ENCODE measurements around the gene CEP104. TPM values are rescaled to one million over a fixed set of nuclear protein-coding genes. Genes with fewer than 3 reads are reported as not detected.

Gene CEP104
- total and polyA plus RNA-seq, 2 donors (not counting 1 experiment from before 2014, with no cell fraction given), result 27.7 to 71.8 TPM

DNA sequence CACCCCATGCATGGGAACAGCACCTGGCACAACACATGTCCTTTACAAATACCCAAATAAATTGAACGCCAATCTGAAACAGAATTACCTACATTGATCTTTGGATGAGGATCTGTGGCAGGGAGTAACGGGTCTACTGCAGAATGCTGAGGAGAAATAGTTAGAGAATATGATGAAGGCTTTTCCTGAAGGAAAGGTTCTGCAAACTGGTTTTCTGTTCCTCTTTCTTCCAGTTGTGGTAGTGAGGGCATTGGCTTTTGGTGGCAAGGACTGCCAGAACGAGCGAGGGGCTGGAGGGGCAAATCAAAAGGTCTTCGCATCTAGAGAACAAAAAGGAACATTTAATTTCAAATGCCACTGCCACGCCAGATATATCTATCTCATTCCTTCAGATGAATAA is 19.8 kb downstream of the CEP104 start:
- CTCF ChIA-PET, result no interaction called here
- peak overlapping the region; percentile 15 for H3K27ac Mint-ChIP-seq
- H3K9me3 Mint-ChIP-seq (ENCODE audit: insufficient read depth), result peaks cover 3% of the 10 kb centered on the region
- Histone ChIP-seq H3K9ac (ENCODE audit: low read length) (no peak overlapping the region), H3K4me3 (ENCODE audit: control extremely low read depth in 1 of 5, extremely low read depth in 1 of 5, insufficient read depth in 1 of 5, low read depth in 2 of 5, low read length in 4 of 5) (no peak overlapping the region), H4K20me1 (ENCODE audit: control insufficient read depth, insufficient read depth, low read length, poor library complexity, severe bottlenecking) (no peaks in the 10 kb centered on the region), H2AFZ (ENCODE audit: insufficient read depth, low read depth, low read length, poor library complexity, severe bottlenecking) (no peak overlapping the region), H3K36me3 (replicated peaks in 1 of 2; ENCODE audit: control extremely low read depth in 1 of 2, control insufficient read depth in 1 of 2, extremely low read depth in 1 of 2, insufficient read depth in 2 of 2, low read length in 1 of 2) (peaks cover 22 to 44% of the 10 kb centered on the region in 2 experiments), H3K9me3 (ENCODE audit: control extremely low read depth in 1 of 3, control insufficient read depth in 2 of 3, insufficient read depth in 1 of 3, low read length in 2 of 3) (peaks cover 0 to 14% (median 1%) of the 10 kb centered on the region in 3 donors), H3K4me1 (ENCODE audit: control insufficient read depth in 2 of 2, insufficient read depth in 2 of 2, low read length in 2 of 2) (peaks cover 0 to 6% of the 10 kb centered on the region in 2 donors), H3K79me2 (ENCODE audit: control insufficient read depth, insufficient read depth, low read length) (no peaks in the 10 kb centered on the region), H3K27ac (ENCODE audit: low read length in 2 of 2) (no peak overlapping the region), H3K27me3 (replicated peaks in 1 of 4; ENCODE audit: control extremely low read depth in 1 of 4, control insufficient read depth in 3 of 4, insufficient read depth in 4 of 4, low read length in 3 of 4) (no peaks in the 10 kb centered on the region), H3K4me2 (replicated peaks; ENCODE audit: low read depth, low read length, poor library complexity, severe bottlenecking) (no peak overlapping the region)
- no peak overlapping the region for H3K4me3 Mint-ChIP-seq
- POLR2A ChIA-PET, result no interaction called here
- no peaks in the 10 kb centered on the region for H3K27me3 Mint-ChIP-seq
- WGBS (ENCODE audit: insufficient coverage), result 100% methylated on average over 1 of the region's 6 CpGs
- peaks cover 18% of the 10 kb centered on the region for H3K4me1 Mint-ChIP-seq
- intact Hi-C loops (cut with micrococcal nuclease), result no loop called here
- TF ChIP-seq EZH2 (IDR thresholded peaks at IDR 0.05; ENCODE audit: borderline replicate concordance, insufficient read depth, low read depth, low read length, poor library complexity, severe bottlenecking), result no peak
- TF ChIP-seq, protein P1, sequence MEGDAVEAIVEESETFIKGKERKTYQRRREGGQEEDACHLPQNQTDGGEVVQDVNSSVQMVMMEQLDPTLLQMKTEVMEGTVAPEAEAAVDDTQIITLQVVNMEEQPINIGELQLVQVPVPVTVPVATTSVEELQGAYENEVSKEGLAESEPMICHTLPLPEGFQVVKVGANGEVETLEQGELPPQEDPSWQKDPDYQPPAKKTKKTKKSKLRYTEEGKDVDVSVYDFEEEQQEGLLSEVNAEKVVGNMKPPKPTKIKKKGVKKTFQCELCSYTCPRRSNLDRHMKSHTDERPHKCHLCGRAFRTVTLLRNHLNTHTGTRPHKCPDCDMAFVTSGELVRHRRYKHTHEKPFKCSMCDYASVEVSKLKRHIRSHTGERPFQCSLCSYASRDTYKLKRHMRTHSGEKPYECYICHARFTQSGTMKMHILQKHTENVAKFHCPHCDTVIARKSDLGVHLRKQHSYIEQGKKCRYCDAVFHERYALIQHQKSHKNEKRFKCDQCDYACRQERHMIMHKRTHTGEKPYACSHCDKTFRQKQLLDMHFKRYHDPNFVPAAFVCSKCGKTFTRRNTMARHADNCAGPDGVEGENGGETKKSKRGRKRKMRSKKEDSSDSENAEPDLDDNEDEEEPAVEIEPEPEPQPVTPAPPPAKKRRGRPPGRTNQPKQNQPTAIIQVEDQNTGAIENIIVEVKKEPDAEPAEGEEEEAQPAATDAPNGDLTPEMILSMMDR (IDR thresholded peaks at IDR 0.05), result no peak
- ATAC-seq (ENCODE audit: low read depth) (no peak), DNase-seq (no peak)

DNA sequence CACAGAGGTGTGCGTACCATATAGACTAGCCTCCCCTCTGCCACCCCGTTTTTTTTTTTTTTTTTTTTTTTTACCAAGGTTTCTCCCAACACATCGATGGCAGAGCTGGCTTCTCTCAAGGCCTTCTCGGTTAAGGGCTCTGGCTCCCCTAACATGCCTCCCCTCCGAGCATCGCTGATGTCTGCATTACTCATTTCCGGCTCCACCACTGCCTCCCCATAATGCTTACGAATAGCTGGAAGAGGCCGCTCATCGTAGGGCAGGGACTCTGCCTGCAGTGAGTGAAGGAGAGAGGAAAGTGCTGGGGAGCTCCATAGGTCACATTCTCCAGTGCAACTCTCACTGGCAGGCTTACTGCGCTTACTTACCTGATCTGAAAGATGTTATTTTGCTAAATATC is 20.6 kb downstream of the CEP104 start:
- Mint-ChIP-seq H3K9me3 (ENCODE audit: insufficient read depth) (peaks cover 3% of the 10 kb centered on the region), H3K27ac (no peak overlapping the region), H3K4me3 (no peak overlapping the region), H3K4me1 (peaks cover 14% of the 10 kb centered on the region), H3K27me3 (no peaks in the 10 kb centered on the region)
- ChIA-PET POLR2A (no interaction called here), CTCF (no interaction called here)
- Histone ChIP-seq H4K20me1 (ENCODE audit: control insufficient read depth, insufficient read depth, low read length, poor library complexity, severe bottlenecking) (no peaks in the 10 kb centered on the region), H3K9ac (ENCODE audit: low read length) (no peak overlapping the region), H3K9me3 (ENCODE audit: control extremely low read depth in 1 of 3, control insufficient read depth in 2 of 3, insufficient read depth in 1 of 3, low read length in 2 of 3) (peaks cover 0 to 14% (median 1%) of the 10 kb centered on the region in 3 donors), H3K27me3 (replicated peaks in 1 of 4; ENCODE audit: control extremely low read depth in 1 of 4, control insufficient read depth in 3 of 4, insufficient read depth in 4 of 4, low read length in 3 of 4) (no peaks in the 10 kb centered on the region), H3K27ac (ENCODE audit: low read length in 2 of 2) (no peak overlapping the region), H3K36me3 (replicated peaks in 1 of 2; ENCODE audit: control extremely low read depth in 1 of 2, control insufficient read depth in 1 of 2, extremely low read depth in 1 of 2, insufficient read depth in 2 of 2, low read length in 1 of 2) (peaks cover 22 to 52% of the 10 kb centered on the region in 2 experiments), H3K4me3 (ENCODE audit: control extremely low read depth in 1 of 5, extremely low read depth in 1 of 5, insufficient read depth in 1 of 5, low read depth in 2 of 5, low read length in 4 of 5) (no peak overlapping the region), H2AFZ (ENCODE audit: insufficient read depth, low read depth, low read length, poor library complexity, severe bottlenecking) (no peak overlapping the region), H3K4me2 (replicated peaks; ENCODE audit: low read depth, low read length, poor library complexity, severe bottlenecking) (no peak overlapping the region), H3K79me2 (ENCODE audit: control insufficient read depth, insufficient read depth, low read length) (no peaks in the 10 kb centered on the region), H3K4me1 (ENCODE audit: control insufficient read depth in 2 of 2, insufficient read depth in 2 of 2, low read length in 2 of 2) (peaks cover 0 to 6% of the 10 kb centered on the region in 2 donors)
- TF ChIP-seq EZH2 (IDR thresholded peaks at IDR 0.05; ENCODE audit: borderline replicate concordance, insufficient read depth, low read depth, low read length, poor library complexity, severe bottlenecking), result no peak
- TF ChIP-seq, protein P1 (IDR thresholded peaks at IDR 0.05), result no peak
- ATAC-seq (ENCODE audit: low read depth) (no peak), DNase-seq (no peak)
- WGBS (ENCODE audit: insufficient coverage), result 97% methylated on average over 5 of the region's 11 CpGs
- intact Hi-C loops (cut with micrococcal nuclease), result no loop called here
